22Rv1 (cell line): ENCODE results near the gene CNPY4.

ENCODE experiments used
- H3K27ac ChIP-seq: fragments of 450-650 bp; 2 replicates; pipeline ENCODE4 v1.5.1; 2017
- CTCF ChIP-seq: fragments of 450-650 bp; IDR thresholded peaks from 2 replicates; pipeline ENCODE4 v1.5.1; 2017; ENCODE audit warnings: mild to moderate bottlenecking
- ZFX ChIP-seq: fragments of 450-650 bp; IDR thresholded peaks from 2 replicates; pipeline ENCODE4 v1.6.1; 2017; ENCODE audit warnings: antibody characterized with exemption, borderline replicate concordance

The CNPY4 gene

GRCh38 chr7:100119072-100119969 lies at the start of gene CNPY4, which contains the start of gene TAF6:
CNPY4 (plus strand) TSS chr7:100119634; CDS start chr7:100119745, 111 bp downstream.
TAF6 (minus strand) TSS chr7:100119358; CDS start chr7:100114209, 5,149 bp downstream.
- peak within 1 kb of the TSS; percentile 88 for H3K27ac ChIP-seq
- 0 out of 2 replicates have a peak, but pooled peaks have one; percentile 11 for TF ChIP-seq CTCF
- no peak for TF ChIP-seq ZFX

GRCh38 chr7:100069991-100070390 lies 49.4 kb upstream of the CNPY4 start:
- TF ChIP-seq ZFX (no peak), CTCF (no peak)
- no peak overlapping the region for H3K27ac ChIP-seq

- H3K27ac ChIP-seq: no peak overlapping the region
- no peak for TF ChIP-seq ZFX
- no peak for TF ChIP-seq CTCF
Observed at GRCh38 chr7:100071018-100071723, 48.3 kb upstream of the CNPY4 start.

- no peak for TF ChIP-seq CTCF
- TF ChIP-seq ZFX: no peak
- H3K27ac ChIP-seq: no peak overlapping the region
Observed at GRCh38 chr7:100072462-100072861, 47.0 kb upstream of the CNPY4 start.

- TF ChIP-seq ZFX (no peak), CTCF (no peak)
- H3K27ac ChIP-seq: no peak overlapping the region
Observed at GRCh38 chr7:100074841-100075240, 44.6 kb upstream of the CNPY4 start.

GRCh38 chr7:100075418-100075817 lies 44.0 kb upstream of the CNPY4 start:
- no peak for TF ChIP-seq CTCF
- TF ChIP-seq ZFX: no peak
- H3K27ac ChIP-seq: no peak overlapping the region
